Gastrocnemius medialis (tissue), 4 donors: Measurements from ENCODE around the gene YLPM1. TPM values are rescaled to one million over a fixed set of nuclear protein-coding genes. Genes with fewer than 3 reads are reported as not detected.
A peak's percentile ranks its signal among the peaks of the same experiment; 100 is the strongest.

Experiments used
- ATAC-seq, 2 donors: fragments of 150-250 bp; one replicate each; pipeline ENCODE4 v1.9.1; 2016
- DNase-seq, 2 donors: peaks; one replicate each; pipeline ENCODE4 v3.0.0-alpha.2; 2019
- H3K27ac ChIP-seq, 4 donors: fragments of 200-600 bp; sonication (generic); 1 replicate in 1 of 4; 2 replicates in 3 of 4; pipeline ENCODE4 v1.5.1; 2016 to 2018; ENCODE audit warnings: mild to moderate bottlenecking in 2 of 4, moderate library complexity in 1 of 4
- H3K27me3 ChIP-seq, 3 donors: fragments of 200-600 bp; sonication (generic) in 2 of 3; 1 replicate in 1 of 3; 2 replicates in 2 of 3; pipeline versions ENCODE4 v1.5.1 to v1.6.0; 2016 to 2019; ENCODE audit warnings: mild to moderate bottlenecking in 1 of 3, moderate library complexity in 1 of 3
- H3K36me3 ChIP-seq, 2 donors: fragments of 200-600 bp; sonication (generic) in 1 of 2; one replicate each; pipeline ENCODE4 v1.5.1; 2017 to 2018
- H3K4me1 ChIP-seq, 2 donors: fragments of 200-600 bp; sonication (generic) in 1 of 2; one replicate each; pipeline ENCODE4 v1.5.1; 2016 to 2017; ENCODE audit warnings: mild to moderate bottlenecking in 2 of 2
- H3K4me3 ChIP-seq, 4 donors: fragments of 200-600 bp; sonication (generic) in 3 of 4; 1 replicate in 1 of 4; 2 replicates in 3 of 4; pipeline ENCODE4 v1.5.1; 2016 to 2019; ENCODE audit warnings: mild to moderate bottlenecking in 2 of 4
- H3K9me3 ChIP-seq, 3 donors: fragments of 200-600 bp; sonication (generic) in 2 of 3; 1 replicate in 1 of 3; 2 replicates in 2 of 3; pipeline ENCODE4 v1.5.1; 2016 to 2019
- CTCF ChIP-seq, 5 experiments: fragments of 450-650 bp in 3 of 5; fragments of 200-600 bp in 2 of 5; sonication (generic) in 2 of 5; IDR thresholded peaks in 4 of 5; conservative IDR thresholded peaks in 1 of 5; 1 replicate in 4 of 5; 2 replicates in 1 of 5; pipeline ENCODE4 v1.5.1; 2016 to 2019; ENCODE audit warnings: antibody characterized with exemption in 5 of 5, mild to moderate bottlenecking in 3 of 5, moderate library complexity in 3 of 5
- POLR2A ChIP-seq, 2 donors: fragments of 450-650 bp; IDR thresholded peaks; one replicate each; pipeline ENCODE4 v1.6.1; 2017; ENCODE audit warnings: antibody characterized with exemption in 2 of 2, mild to moderate bottlenecking in 2 of 2, moderate library complexity in 2 of 2
- in situ Hi-C, 4 donors: fragments of 200-750 bp; cut with MboI; loops; one replicate each; pipeline versions ENCODE4 v1.15.0 to v1.8.0; 2017; ENCODE audit warnings: low sequenced_read_pairs in 4 of 4
- intact Hi-C: fragments of 100-400 bp; cut with DNase I; formaldehyde crosslinking; loops from one replicate; pipeline ENCODE4 v1.15.1; 2023; ENCODE audit warnings: low total_unique reads
- total RNA-seq, 4 donors: library from RNA; depleted of rRNA; stranded (reverse); fragments of >200 nt; gene quantifications; one replicate each; pipeline versions ENCODE4 v1.1.0 to v1.2.3, GENCODE V29; 2016

Gene YLPM1
- total RNA-seq, 4 donors from 2014 or later, result 22.2 to 29.2 (median 25.8) TPM

DNA sequence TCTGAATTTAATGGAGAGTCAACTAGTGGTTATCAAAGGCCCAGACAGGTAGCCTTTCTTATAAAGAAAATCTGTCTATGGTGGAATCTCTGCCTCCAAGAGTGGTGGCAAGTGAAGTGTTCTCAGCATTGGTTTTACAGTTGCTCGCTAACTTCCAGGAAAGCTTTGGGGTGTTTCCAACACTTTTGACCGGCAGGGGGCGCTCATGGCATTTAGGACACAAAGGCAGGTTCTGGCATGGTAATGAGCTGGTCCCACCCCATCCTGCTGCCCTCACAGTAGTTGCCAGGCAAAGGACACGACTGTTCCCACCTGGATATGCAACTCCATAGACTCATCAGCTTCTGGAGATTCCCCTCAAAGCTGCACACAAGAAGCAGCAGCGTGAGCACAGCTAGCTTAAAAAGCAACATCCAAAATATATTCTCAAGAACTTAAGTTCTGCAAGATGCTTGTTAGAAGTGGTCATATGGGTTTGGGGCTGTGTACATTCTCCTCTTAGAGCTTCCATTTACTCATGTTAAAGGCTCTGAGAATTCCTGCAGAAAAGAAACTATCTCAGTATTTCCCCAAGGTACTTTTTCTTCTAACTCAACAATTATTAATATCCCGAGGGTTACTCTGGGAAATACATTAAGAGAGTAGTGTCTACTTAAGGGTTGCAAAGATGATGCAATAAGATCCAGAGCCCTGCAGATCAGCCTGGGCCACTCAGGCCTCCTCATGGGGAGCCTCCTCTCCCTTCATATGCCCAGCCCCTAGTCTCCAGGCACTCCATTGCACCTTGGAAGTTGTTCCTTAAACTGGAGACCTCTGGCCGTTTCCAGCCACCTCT, 98.0 kb downstream of the YLPM1 start:
- Histone ChIP-seq H3K27me3 (no peaks in the 10 kb centered on the region), H3K4me1 (peaks cover 13 to 19% of the 10 kb centered on the region in 2 donors), H3K9me3 (no peaks in the 10 kb centered on the region), H3K4me3 (no peak overlapping the region), H3K27ac (no peak overlapping the region), H3K36me3 (no peaks in the 10 kb centered on the region)
- peak in 1 of 2 donors; percentile 60 for ATAC-seq
- intact Hi-C loops, result loop anchor here (1.0 to 2.0 kb wide), 2 partner anchors 22 to 44 kb away; no protein-coding TSS in a partner anchor
- TF ChIP-seq POLR2A (IDR thresholded peaks at IDR 0.05), result no peak
- TF ChIP-seq CTCF (IDR thresholded peaks at IDR 0.05 in 4 of 5, conservative IDR thresholded peaks at IDR 0.05 in 1 of 5), result peak; percentile 76 to 90 (median 85)
- in situ Hi-C loops, result loop anchor here in 2 of 4 donors (5.0 kb wide), 2 partner anchors 36 to 41 kb away; no protein-coding TSS in a partner anchor
- DNase-seq, result peak; percentile 59 to 82

GRCh38 chr14:74861734-74862090, 98.6 kb downstream of the YLPM1 start:
- Histone ChIP-seq H3K4me3 (no peak overlapping the region), H3K4me1 (peaks cover 8 to 13% of the 10 kb centered on the region in 2 donors), H3K36me3 (no peaks in the 10 kb centered on the region), H3K9me3 (no peaks in the 10 kb centered on the region), H3K27me3 (no peaks in the 10 kb centered on the region), H3K27ac (no peak overlapping the region)
- DNase-seq (no peak), ATAC-seq (no peak)
- intact Hi-C loops, result loop anchor here (1.0 to 2.0 kb wide), 2 partner anchors 21 to 44 kb away; no protein-coding TSS in a partner anchor
- in situ Hi-C loops, result loop anchor here in 2 of 4 donors (5.0 kb wide), 2 partner anchors 36 to 41 kb away; no protein-coding TSS in a partner anchor
- TF ChIP-seq CTCF (IDR thresholded peaks at IDR 0.05 in 4 of 5, conservative IDR thresholded peaks at IDR 0.05 in 1 of 5), result no peak
- no peak for TF ChIP-seq POLR2A (IDR thresholded peaks at IDR 0.05)

- ATAC-seq (no peak), DNase-seq (no peak)
- in situ Hi-C loops, result loop anchor here in 2 of 4 donors (5.0 kb wide), 2 partner anchors 34 to 39 kb away; no protein-coding TSS in a partner anchor
Measured at GRCh38 chr14:74863274-74863673, 100.2 kb downstream of the YLPM1 start.

DNA sequence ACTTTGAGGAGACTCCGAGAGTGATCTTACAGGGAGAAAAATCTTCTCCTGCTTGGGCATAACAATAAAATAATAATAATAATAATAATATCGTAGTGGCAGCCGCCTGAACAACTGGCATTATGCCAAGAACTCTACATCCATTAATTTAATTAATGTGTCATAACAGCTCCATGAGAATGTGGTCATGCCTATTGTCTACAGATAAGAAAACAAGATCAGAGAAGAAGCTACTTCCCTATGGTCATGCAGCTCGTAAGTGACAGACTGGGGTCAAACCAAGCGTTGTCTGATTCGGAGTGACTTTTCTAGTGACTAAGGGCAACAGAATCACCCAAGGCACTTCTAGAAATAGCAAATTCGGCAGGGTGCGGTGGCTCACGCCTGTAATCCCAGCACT, 101.1 kb downstream of the YLPM1 start:
- no peaks in the 10 kb centered on the region for H3K36me3 ChIP-seq
- H3K9me3 ChIP-seq, result no peaks in the 10 kb centered on the region
- no peaks in the 10 kb centered on the region for H3K27me3 ChIP-seq
- H3K4me3 ChIP-seq, result no peak overlapping the region
- DNase-seq (no peak), ATAC-seq (no peak)
- H3K27ac ChIP-seq, result no peak overlapping the region
- H3K4me1 ChIP-seq, result peaks cover 6 to 9% of the 10 kb centered on the region in 2 donors
- in situ Hi-C loops, result loop anchor here in 2 of 4 donors (5.0 kb wide), 2 partner anchors 33 to 38 kb away; no protein-coding TSS in a partner anchor
- TF ChIP-seq POLR2A (IDR thresholded peaks at IDR 0.05), result no peak
- TF ChIP-seq CTCF (IDR thresholded peaks at IDR 0.05 in 4 of 5, conservative IDR thresholded peaks at IDR 0.05 in 1 of 5), result no peak
- intact Hi-C loops, result no loop called here

More at GRCh38 chr14:74863274-74863673, 100.2 kb downstream of the YLPM1 start:
- Histone ChIP-seq H3K4me3 (no peak overlapping the region), H3K9me3 (no peaks in the 10 kb centered on the region), H3K4me1 (peaks cover 6 to 9% of the 10 kb centered on the region in 2 donors), H3K36me3 (no peaks in the 10 kb centered on the region), H3K27ac (no peak overlapping the region), H3K27me3 (no peaks in the 10 kb centered on the region)
- intact Hi-C loops, result no loop called here
- no peak for TF ChIP-seq CTCF (IDR thresholded peaks at IDR 0.05 in 4 of 5, conservative IDR thresholded peaks at IDR 0.05 in 1 of 5)
- no peak for TF ChIP-seq POLR2A (IDR thresholded peaks at IDR 0.05)
